SHP77 (cell line): ENCODE measurements around the gene MRFAP1.

Source experiments
- DNase-seq, 2 experiments: peaks; one replicate each; lab custom pipeline; 2025; lab: John Stamatoyannopoulos, UW

MRFAP1 gene

GRCh38 chr4:6640292-6641163, at the start of gene MRFAP1:
MRFAP1 (plus strand) TSS chr4:6640685; CDS start chr4:6640863, 178 bp downstream.
- DNase-seq, result peak; percentile 61 to 82

GRCh38 chr4:6591313-6591712, 49.2 kb upstream of the MRFAP1 start:
- no peak for DNase-seq

- no peak for DNase-seq
These were observed 48.7 kb upstream of the MRFAP1 start for GRCh38 chr4:6591781-6592180.

GRCh38 chr4:6592804-6593563, 47.5 kb upstream of the MRFAP1 start:
- no peak for DNase-seq

- no peak for DNase-seq
These were observed 46.1 kb upstream of the MRFAP1 start for GRCh38 chr4:6594341-6594740.

GRCh38 chr4:6594826-6595355, 45.6 kb upstream of the MRFAP1 start:
- DNase-seq, result no peak

- no peak for DNase-seq
These were observed 44.5 kb upstream of the MRFAP1 start for GRCh38 chr4:6595897-6596537.

GRCh38 chr4:6596948-6597347, 43.5 kb upstream of the MRFAP1 start:
- DNase-seq, result no peak

- DNase-seq, result no peak
These were observed 42.4 kb upstream of the MRFAP1 start for GRCh38 chr4:6598127-6598526.

- no peak for DNase-seq
These were observed 41.8 kb upstream of the MRFAP1 start for GRCh38 chr4:6598641-6599040.

- DNase-seq, result no peak
These were observed 38.7 kb upstream of the MRFAP1 start for GRCh38 chr4:6601661-6602250.

- no peak for DNase-seq
These were observed 38.2 kb upstream of the MRFAP1 start for GRCh38 chr4:6602289-6602688.

- no peak for DNase-seq
These were observed 37.4 kb upstream of the MRFAP1 start for GRCh38 chr4:6603128-6603527.

GRCh38 chr4:6605114-6605513, 35.4 kb upstream of the MRFAP1 start:
- DNase-seq, result no peak

- DNase-seq, result no peak
These were observed 34.9 kb upstream of the MRFAP1 start for GRCh38 chr4:6605605-6606004.

- no peak for DNase-seq
These were observed 33.8 kb upstream of the MRFAP1 start for GRCh38 chr4:6606465-6607235.

- no peak for DNase-seq
These were observed 33.0 kb upstream of the MRFAP1 start for GRCh38 chr4:6607368-6608055.

GRCh38 chr4:6608758-6609414, 31.6 kb upstream of the MRFAP1 start:
- DNase-seq, result no peak

- DNase-seq, result no peak
These were observed 30.9 kb upstream of the MRFAP1 start for GRCh38 chr4:6609415-6610079.
